ENCODE data around the gene OTOG. TPM values are rescaled to one million over a fixed set of nuclear protein-coding genes. Genes with fewer than 3 reads are reported as not detected.

The OTOG gene
- total RNA-seq, 1 experiment from 2014 or later = 0.35 TPM

DNA sequence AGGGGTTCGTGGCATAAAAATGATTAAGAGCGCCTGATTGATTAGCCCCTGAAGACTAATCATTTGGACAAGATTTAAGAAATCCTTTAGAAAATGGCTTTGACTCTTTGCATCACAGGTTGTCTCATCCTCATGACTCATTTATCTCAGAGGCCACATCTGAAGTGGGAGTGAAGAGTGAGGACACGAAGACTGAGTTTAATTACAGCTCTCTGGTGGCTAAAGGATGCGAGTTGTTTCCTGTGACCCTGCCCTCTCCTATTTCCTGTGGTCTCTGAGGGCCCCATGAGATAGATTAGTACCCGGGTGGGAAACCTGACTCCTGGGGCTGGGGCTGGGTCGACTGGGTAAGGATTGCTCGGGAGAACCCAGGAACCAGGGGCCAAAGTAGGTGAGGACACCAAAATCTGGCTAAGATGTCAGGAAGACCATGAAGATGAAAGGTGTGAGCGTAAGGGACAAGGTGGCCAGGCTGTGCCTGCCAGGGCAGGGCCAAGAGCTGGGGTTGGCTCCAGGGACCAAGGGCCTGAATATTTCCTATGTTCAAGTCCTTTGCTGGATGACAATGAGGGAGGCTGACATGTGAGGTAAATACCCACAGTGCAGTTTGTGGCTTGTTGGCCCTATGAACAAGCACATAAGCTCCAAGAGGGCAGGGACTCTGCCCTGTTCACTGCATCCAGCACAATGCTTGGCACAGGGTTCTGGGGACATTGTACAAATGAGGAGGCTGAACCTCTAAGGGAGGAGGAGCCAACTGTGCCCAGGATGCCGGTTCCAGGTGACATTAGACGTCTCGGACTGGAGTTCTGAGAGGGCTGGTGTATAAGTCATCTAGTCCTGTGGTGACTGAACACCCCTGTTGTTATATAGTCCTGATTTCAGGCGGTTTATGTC, 3.6 kb downstream of the OTOG start:
- no peaks in the 10 kb centered on the region for H3K9me3 ChIP-seq (ENCODE audit: control insufficient read depth, low read depth, low read length)
- no peak overlapping the region for H2BK5ac ChIP-seq (ENCODE audit: insufficient read length, low read length)
- no peak overlapping the region for H3K18ac ChIP-seq (ENCODE audit: insufficient read length, low read depth, low read length)
- H3K4ac ChIP-seq (ENCODE audit: low read depth, low read length) = no peak overlapping the region
- no peaks in the 10 kb centered on the region for H4K20me1 ChIP-seq (ENCODE audit: control insufficient read depth, insufficient read depth, insufficient read length)
- no peak overlapping the region for H3K4me2 ChIP-seq (ENCODE audit: insufficient read depth, insufficient read length, low read length)
- Mint-ChIP-seq H3K4me3 (no peak overlapping the region; a peak in 1 of 5 replicates), H3K4me1 (peaks cover 18 to 36% of the 10 kb centered on the region in 2 experiments), H3K27me3 (ENCODE audit: low read depth) (peaks cover 18% of the 10 kb centered on the region), H3K9me3 (no peaks in the 10 kb centered on the region; a peak in 1 of 5 replicates), H3K27ac (no peak overlapping the region), H3K36me3 (ENCODE audit: insufficient read depth in 1 of 3, low read depth in 3 of 3) (peaks cover 0 to 3% (median 0%) of the 10 kb centered on the region in 3 experiments; a peak in 1 of 7 replicates)
- no peak overlapping the region for H3K56ac ChIP-seq (ENCODE audit: insufficient read length, low read depth, low read length)
- H3K4me1 ChIP-seq (ENCODE audit: insufficient read depth, low read length) = no peaks in the 10 kb centered on the region; the same call in 1 of the 2 replicates
- no peak overlapping the region for H3K14ac ChIP-seq (ENCODE audit: insufficient read depth, low read length)
- H4K91ac ChIP-seq (ENCODE audit: insufficient read length, low read depth, low read length) = no peak overlapping the region
- no peak overlapping the region for H2BK120ac ChIP-seq (ENCODE audit: low read depth, low read length, poor library complexity, severe bottlenecking)
- no peak overlapping the region for H2BK20ac ChIP-seq (ENCODE audit: low read depth, low read length, poor library complexity, severe bottlenecking)
- no peaks in the 10 kb centered on the region for H3K79me1 ChIP-seq (ENCODE audit: insufficient read depth, low read depth, low read length, poor library complexity, severe bottlenecking)
- H3K23ac ChIP-seq (ENCODE audit: insufficient read length, low read depth, low read length) = no peak overlapping the region
- no peak overlapping the region for H2BK12ac ChIP-seq (ENCODE audit: insufficient read length, low read depth, low read length)
- no peak overlapping the region for H3T11ph ChIP-seq (ENCODE audit: low read length)
- no peaks in the 10 kb centered on the region for H3K79me2 ChIP-seq (ENCODE audit: insufficient read depth, low read length)
- no peak overlapping the region for H2AFZ ChIP-seq (ENCODE audit: low read length)
- no CpG with 5 or more reads among the region's 12 CpGs for WGBS (ENCODE audit: extremely low coverage, insufficient read length, low lambda C conversion rate)
- no peaks in the 10 kb centered on the region for H3K27me3 ChIP-seq (ENCODE audit: insufficient read depth, low read length)
- H4K8ac ChIP-seq (replicated peaks; ENCODE audit: insufficient read length, low read depth, low read length) = no peak overlapping the region
- H4K5ac ChIP-seq (ENCODE audit: insufficient read length, low read depth, low read length) = no peak overlapping the region
- no peak overlapping the region for H3K27ac ChIP-seq (ENCODE audit: insufficient read length, low read depth, low read length)
- no peak overlapping the region for H3K9ac ChIP-seq (ENCODE audit: extremely low read depth, insufficient read length, low read length)
- no peak for DNase-seq
- peaks cover 5% of the 10 kb centered on the region for H3K23me2 ChIP-seq (ENCODE audit: insufficient read length, low read depth, low read length, poor library complexity, severe bottlenecking)
- TF ChIP-seq, protein P1, sequence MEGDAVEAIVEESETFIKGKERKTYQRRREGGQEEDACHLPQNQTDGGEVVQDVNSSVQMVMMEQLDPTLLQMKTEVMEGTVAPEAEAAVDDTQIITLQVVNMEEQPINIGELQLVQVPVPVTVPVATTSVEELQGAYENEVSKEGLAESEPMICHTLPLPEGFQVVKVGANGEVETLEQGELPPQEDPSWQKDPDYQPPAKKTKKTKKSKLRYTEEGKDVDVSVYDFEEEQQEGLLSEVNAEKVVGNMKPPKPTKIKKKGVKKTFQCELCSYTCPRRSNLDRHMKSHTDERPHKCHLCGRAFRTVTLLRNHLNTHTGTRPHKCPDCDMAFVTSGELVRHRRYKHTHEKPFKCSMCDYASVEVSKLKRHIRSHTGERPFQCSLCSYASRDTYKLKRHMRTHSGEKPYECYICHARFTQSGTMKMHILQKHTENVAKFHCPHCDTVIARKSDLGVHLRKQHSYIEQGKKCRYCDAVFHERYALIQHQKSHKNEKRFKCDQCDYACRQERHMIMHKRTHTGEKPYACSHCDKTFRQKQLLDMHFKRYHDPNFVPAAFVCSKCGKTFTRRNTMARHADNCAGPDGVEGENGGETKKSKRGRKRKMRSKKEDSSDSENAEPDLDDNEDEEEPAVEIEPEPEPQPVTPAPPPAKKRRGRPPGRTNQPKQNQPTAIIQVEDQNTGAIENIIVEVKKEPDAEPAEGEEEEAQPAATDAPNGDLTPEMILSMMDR (conservative IDR thresholded peaks at IDR 0.05) = no peak
- no peak overlapping the region for H2AK5ac ChIP-seq (ENCODE audit: insufficient read length, low read length)
- no peak overlapping the region for H2BK15ac ChIP-seq (ENCODE audit: low read depth, low read length)
